Body of pancreas (tissue), 4 donors: ENCODE data around the gene GBGT1.

Experiments
- CTCF ChIP-seq, 7 experiments: fragments of 450-650 bp in 4 of 7; fragments of 200-600 bp in 3 of 7; sonication (generic) in 3 of 7; IDR thresholded peaks; one replicate each; pipeline ENCODE4 v1.5.1; 2016 to 2019; ENCODE audit warnings: antibody characterized with exemption in 7 of 7
- POLR2A ChIP-seq, 3 donors: fragments of 450-650 bp; IDR thresholded peaks; one replicate each; pipeline ENCODE4 v1.6.1; 2016; ENCODE audit warnings: antibody characterized with exemption in 3 of 3, mild to moderate bottlenecking in 2 of 3

- TF ChIP-seq CTCF (IDR thresholded peaks at IDR 0.05): no peak
- TF ChIP-seq POLR2A (IDR thresholded peaks at IDR 0.05): no peak
These were observed 31.5 kb downstream of the GBGT1 start for GRCh38 chr9:133132174-133132573.
